Sciatic nerve (tissue), 2 donors: ENCODE results near the gene INSIG1. TPM values are rescaled to one million over a fixed set of nuclear protein-coding genes. Genes with fewer than 3 reads are reported as not detected.

ENCODE experiments used
- ATAC-seq: fragments of 200-7000 bp; cut with Tn5 transposase; one replicate; pipeline ENCODE4 v1.9.1; 2020; ENCODE audit warnings: mild to moderate bottlenecking, moderate library complexity
- DNase-seq: peaks from one replicate; pipeline ENCODE4 v3.0.0-alpha.2; 2020; ENCODE audit warnings: low spot score
- intact Hi-C: fragments of 100-400 bp; cut with DNase I; formaldehyde crosslinking; loops from one replicate; pipeline ENCODE4 v1.14.2; 2022
- total RNA-seq: library from RNA; stranded (reverse); fragmentation: NEBNext Ultra II Directional; extraction: Animal tissue kit (Norgen Biotek cat#: 25700); gene quantifications from one replicate; pipeline ENCODE4 v1.2.1, GENCODE V29; 2021
- donor health status: DM: no; HTN: no; CAD: no.
- donor health status: DM: no; HTN: no; CAD: no.

INSIG1 gene
- total RNA-seq, 1 donor from 2014 or later = 116 TPM

GRCh38 chr7:155355176-155355575, 57.5 kb downstream of the INSIG1 start:
- ATAC-seq = no peak
- peak; percentile 26 for DNase-seq

GRCh38 chr7:155355745-155356144, 58.1 kb downstream of the INSIG1 start:
- ATAC-seq (no peak), DNase-seq (peak; percentile 12)
- intact Hi-C loops = no loop called here

More at GRCh38 chr7:155355176-155355575, 57.5 kb downstream of the INSIG1 start:
- intact Hi-C loops = no loop called here

GRCh38 chr7:155356323-155357105, 58.8 kb downstream of the INSIG1 start:
- DNase-seq (peak; percentile 39), ATAC-seq (no peak)
- intact Hi-C loops = no loop called here

- DNase-seq (no peak), ATAC-seq (no peak)
- intact Hi-C loops = no loop called here
Observed at GRCh38 chr7:155357573-155358041, 59.9 kb downstream of the INSIG1 start.

GRCh38 chr7:155358066-155358947, 60.6 kb downstream of the INSIG1 start:
- ATAC-seq (no peak), DNase-seq (peak; percentile 42)
- intact Hi-C loops = no loop called here

- intact Hi-C loops = no loop called here
- ATAC-seq = no peak
- DNase-seq = peak; percentile 45
Observed at GRCh38 chr7:155358948-155359712, 61.5 kb downstream of the INSIG1 start.

Other genes with a start within 250 kb of the INSIG1 start
- not detected for gene HTR5A, start 227.6 kb upstream of the INSIG1 start, total RNA-seq
- not detected for gene EN2, start 160.3 kb downstream of the INSIG1 start, total RNA-seq
- not detected for gene CNPY1, start 248.7 kb downstream of the INSIG1 start, total RNA-seq